HG03432 (cell line): ENCODE measurements around the gene SMURF1.

ENCODE experiments used
- ATAC-seq: cut with Tn5 transposase; IDR thresholded peaks from one replicate; pipeline ENCODE4 v1.9.1; 2021; ENCODE audit warnings: mild to moderate bottlenecking, moderate library complexity; ENCODE audit not compliant: unreplicated experiment

The SMURF1 gene

GRCh38 chr7:99141841-99142726, 1.8 kb downstream of the SMURF1 start:
- no peak for ATAC-seq

- ATAC-seq: no peak
Observed at GRCh38 chr7:99141334-99141733, 2.6 kb downstream of the SMURF1 start.

- ATAC-seq: no peak
Observed at GRCh38 chr7:99140813-99141212, 3.1 kb downstream of the SMURF1 start.

- no peak for ATAC-seq
Observed at GRCh38 chr7:99139036-99139435, 4.9 kb downstream of the SMURF1 start.

- no peak for ATAC-seq
Observed at GRCh38 chr7:99137411-99138180, 6.3 kb downstream of the SMURF1 start.

- no peak for ATAC-seq
Observed at GRCh38 chr7:99135938-99136337, 8.0 kb downstream of the SMURF1 start.

- no peak for ATAC-seq
Observed at GRCh38 chr7:99133766-99134564, 9.9 kb downstream of the SMURF1 start.

- no peak for ATAC-seq
Observed at GRCh38 chr7:99132595-99133321, 11.2 kb downstream of the SMURF1 start.

- ATAC-seq: no peak
Observed at GRCh38 chr7:99131290-99131689, 12.6 kb downstream of the SMURF1 start.

- no peak for ATAC-seq
Observed at GRCh38 chr7:99129536-99129935, 14.4 kb downstream of the SMURF1 start.

- no peak for ATAC-seq
Observed at GRCh38 chr7:99129001-99129400, 14.9 kb downstream of the SMURF1 start.

- no peak for ATAC-seq
Observed at GRCh38 chr7:99128076-99128950, 15.6 kb downstream of the SMURF1 start.

- no peak for ATAC-seq
Observed at GRCh38 chr7:99127636-99128035, 16.3 kb downstream of the SMURF1 start.

GRCh38 chr7:99126921-99127553, 16.9 kb downstream of the SMURF1 start:
- ATAC-seq: no peak

- ATAC-seq: no peak
Observed at GRCh38 chr7:99125505-99125865, 18.4 kb downstream of the SMURF1 start.

- ATAC-seq: no peak
Observed at GRCh38 chr7:99124751-99125504, 19.0 kb downstream of the SMURF1 start.

GRCh38 chr7:99124236-99124635, 19.7 kb downstream of the SMURF1 start:
- no peak for ATAC-seq

- ATAC-seq: no peak
Observed at GRCh38 chr7:99123571-99124033, 20.3 kb downstream of the SMURF1 start.
